Measurements from ENCODE around the gene RBL2. TPM values are rescaled to one million over a fixed set of nuclear protein-coding genes. Genes with fewer than 3 reads are reported as not detected.

The RBL2 gene
- total and polyA plus RNA-seq, 2 of the 13 experiments (the other 11 are each of a cell fraction or from before 2014, with no cell fraction given): 41.2 to 60.9 TPM

GRCh38 chr16:53502331-53503269 lies 68.3 kb downstream of the RBL2 start, which contains the start of gene AKTIP (continued):
- TF ChIP-seq TEF (CRISPR knock-in tag; IDR thresholded peaks at IDR 0.05) (no peak; the same call in 1 of the 2 replicates), ZNF33B (CRISPR knock-in tag; IDR thresholded peaks at IDR 0.05) (no peak), MEIS2 (CRISPR knock-in tag; IDR thresholded peaks at IDR 0.05) (no peak), RFXANK (CRISPR knock-in tag; IDR thresholded peaks at IDR 0.05) (no peak), SMARCC2 (IDR thresholded peaks at IDR 0.05) (no peak), SIX4 (CRISPR knock-in tag; IDR thresholded peaks at IDR 0.05) (no peak), ZNF777 (CRISPR knock-in tag; IDR thresholded peaks at IDR 0.05) (no peak; the same call in 1 of the 2 replicates), U2AF1 (optimal IDR thresholded peaks at IDR 0.05; ENCODE audit: low read depth, low read length) (no peak), NFE2 (CRISPR knock-in tag; IDR thresholded peaks at IDR 0.05) (no peak), GMEB1 (CRISPR knock-in tag; IDR thresholded peaks at IDR 0.05; ENCODE audit: borderline replicate concordance) (no peak), SOX13 (IDR thresholded peaks at IDR 0.05) (no peak), SOX13 (CRISPR knock-in tag; conservative IDR thresholded peaks at IDR 0.05 in 1 of 2, IDR thresholded peaks at IDR 0.05 in 1 of 2) (no peak), KLF6 (CRISPR knock-in tag; IDR thresholded peaks at IDR 0.05) (0 out of 2 replicates have a peak, but pooled peaks have one; percentile 2), IKZF4 (CRISPR knock-in tag; IDR thresholded peaks at IDR 0.05; ENCODE audit: borderline replicate concordance, low read depth, not compliant biosample characterization) (peak; percentile 37), PTBP1 (IDR thresholded peaks at IDR 0.05; ENCODE audit: low read depth, low read length, poor library complexity, severe bottlenecking) (no peak), TFDP1 (CRISPR knock-in tag; IDR thresholded peaks at IDR 0.05; ENCODE audit: borderline replicate concordance) (no peak), CREBL2 (CRISPR knock-in tag; IDR thresholded peaks at IDR 0.05; ENCODE audit: borderline replicate concordance) (no peak), JUN (CRISPR knock-in tag; IDR thresholded peaks at IDR 0.05) (no peak), SMAD3 (CRISPR knock-in tag; IDR thresholded peaks at IDR 0.05) (no peak), POGK (CRISPR knock-in tag; conservative IDR thresholded peaks at IDR 0.05) (peak; percentile 34; the same call in 1 of the 2 replicates), ZGPAT (CRISPR knock-in tag; IDR thresholded peaks at IDR 0.05) (no peak; the same call in 1 of the 2 replicates)

Measured in HepG2 (cell line).